ENCODE results near the gene CCDC9. TPM values are rescaled to one million over a fixed set of nuclear protein-coding genes. Genes with fewer than 3 reads are reported as not detected.
"Not testable (repeated sequence)": the region's sequence is repeated elsewhere in the genome, so short reads cannot be mapped to it uniquely, and the experiment has no call there.

The CCDC9 gene
- total RNA-seq, 1 donor from 2014 or later: 36.9 TPM

- intact Hi-C loops (cut with micrococcal nuclease): loop anchor here (10.0 kb wide), 1 partner anchor 1376 kb away; the partner anchor contains the start of gene DBP
Measured at GRCh38 chr19:47258434-47258833, 2.1 kb downstream of the CCDC9 start.

- intact Hi-C loops (cut with micrococcal nuclease): loop anchor here (10.0 kb wide), 1 partner anchor 1376 kb away; the partner anchor contains the start of gene DBP
Measured at GRCh38 chr19:47258895-47259555, 2.7 kb downstream of the CCDC9 start.

GRCh38 chr19:47260476-47260875 is 4.2 kb downstream of the CCDC9 start:
- intact Hi-C loops (cut with micrococcal nuclease): no loop called here

DNA sequence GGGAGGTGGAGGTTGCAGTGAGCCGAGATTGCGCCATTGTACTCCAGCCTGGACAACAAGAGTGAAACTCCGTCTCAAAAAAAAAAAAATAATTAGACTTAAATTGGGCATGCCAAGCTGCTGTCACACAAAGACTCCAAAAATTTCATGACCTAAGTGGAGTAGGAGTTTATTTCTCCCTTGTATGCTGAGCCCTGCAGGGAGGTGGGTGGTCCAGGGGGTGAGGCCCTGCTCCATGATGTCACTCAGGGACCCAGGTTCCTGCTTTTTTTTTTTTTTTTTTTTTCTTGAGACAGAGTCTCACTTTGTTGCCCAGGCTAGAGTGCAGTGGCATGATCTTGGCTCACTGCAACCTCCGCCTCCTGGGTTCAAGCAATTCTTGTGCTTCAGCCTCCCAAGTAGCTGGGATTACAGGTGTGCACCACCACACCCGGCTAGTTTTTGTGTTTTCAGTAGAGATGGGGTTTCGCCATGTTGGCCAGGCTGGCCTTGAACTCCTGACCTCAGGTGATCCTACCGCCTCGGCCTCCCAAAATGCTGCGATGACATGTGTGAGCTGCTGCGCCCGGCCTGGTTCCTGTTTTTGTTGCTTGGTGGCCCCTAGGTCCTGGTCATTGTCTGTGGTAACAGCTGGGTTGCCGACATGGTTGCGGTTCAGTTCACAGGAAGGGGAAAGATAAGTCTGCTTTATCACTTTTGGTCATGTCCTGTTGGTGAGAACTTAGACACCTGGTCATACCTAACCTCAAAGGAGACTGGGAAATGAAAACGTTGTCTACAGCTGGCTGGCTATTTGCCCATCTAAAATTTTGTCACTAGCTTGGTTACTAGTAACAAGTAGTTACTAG is 5.8 kb downstream of the CCDC9 start:
- intact Hi-C loops (cut with micrococcal nuclease): not testable (repeated sequence)

GRCh38 chr19:47264629-47265028 is 8.3 kb downstream of the CCDC9 start:
- intact Hi-C loops (cut with micrococcal nuclease): no loop called here

GRCh38 chr19:47266401-47266941 is 10.1 kb downstream of the CCDC9 start:
- intact Hi-C loops (cut with micrococcal nuclease): no loop called here

DNA sequence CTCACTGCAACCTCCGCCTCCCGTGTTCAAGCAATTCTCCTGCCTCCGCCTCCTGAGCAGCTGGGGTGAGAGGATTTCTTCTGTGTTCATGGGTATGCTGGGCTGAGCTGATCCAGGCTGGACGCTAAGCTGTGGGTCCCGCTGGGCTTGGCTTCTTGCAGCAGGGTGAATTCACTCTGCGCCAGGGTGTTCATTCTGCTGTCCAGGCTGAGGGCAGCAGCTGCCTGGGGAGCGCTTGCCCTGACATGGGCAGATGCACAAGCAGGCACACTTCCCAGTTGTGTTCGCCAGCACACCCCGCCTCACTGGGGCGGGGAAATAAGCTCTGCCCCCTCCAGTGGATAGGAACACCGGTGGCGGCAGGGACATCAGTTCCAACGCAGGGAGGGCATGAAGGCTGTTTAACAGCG is 11.0 kb downstream of the CCDC9 start:
- intact Hi-C loops (cut with micrococcal nuclease): no loop called here

DNA sequence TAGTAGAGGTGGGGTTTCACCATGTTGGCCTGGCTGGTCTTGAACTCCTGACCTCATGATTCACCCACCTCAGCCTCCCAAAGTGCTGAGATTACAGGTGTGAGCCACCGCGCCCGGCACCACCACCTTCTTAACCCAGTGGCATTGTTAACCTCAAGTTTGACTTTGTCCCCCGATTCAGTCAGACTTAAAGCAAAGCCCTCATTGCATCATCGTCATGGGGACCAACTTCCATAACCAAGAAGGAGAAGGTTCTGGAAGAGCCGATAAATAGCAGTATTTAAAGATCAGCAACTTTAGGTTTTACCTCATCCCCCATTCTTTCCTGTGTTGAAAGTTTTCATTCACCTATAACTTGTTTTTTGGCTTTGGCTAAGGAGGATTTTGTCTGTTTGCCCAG is 11.7 kb downstream of the CCDC9 start:
- intact Hi-C loops (cut with micrococcal nuclease): no loop called here

DNA sequence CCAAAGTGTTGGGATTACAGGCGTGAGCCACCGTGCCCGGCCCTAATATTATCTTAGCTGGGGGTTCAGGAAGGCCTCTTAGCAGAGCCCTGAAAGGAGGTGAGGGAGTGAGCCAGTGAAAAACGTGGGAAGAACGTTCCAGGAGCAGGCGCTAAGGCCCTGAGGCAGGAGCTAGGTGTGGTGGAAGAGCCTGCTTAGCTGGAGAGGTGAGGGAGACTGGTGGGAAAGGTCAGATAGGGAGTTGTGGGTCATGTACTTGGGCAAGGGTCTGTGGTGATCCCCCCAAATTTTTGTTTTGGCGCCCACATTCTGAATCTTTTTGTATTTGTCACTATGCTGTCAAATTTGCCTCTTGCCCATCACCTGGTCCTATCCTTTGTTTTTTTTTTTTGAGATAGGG is 13.3 kb downstream of the CCDC9 start:
- intact Hi-C loops (cut with micrococcal nuclease): no loop called here

GRCh38 chr19:47270408-47270807 is 14.1 kb downstream of the CCDC9 start:
- intact Hi-C loops (cut with micrococcal nuclease): loop anchor here (5.0 to 10.0 kb wide), 3 partner anchors 1222 to 1844 kb away; partner anchors contain the start of genes C19orf73, LIN7B, PPFIA3 and PPM1N

DNA sequence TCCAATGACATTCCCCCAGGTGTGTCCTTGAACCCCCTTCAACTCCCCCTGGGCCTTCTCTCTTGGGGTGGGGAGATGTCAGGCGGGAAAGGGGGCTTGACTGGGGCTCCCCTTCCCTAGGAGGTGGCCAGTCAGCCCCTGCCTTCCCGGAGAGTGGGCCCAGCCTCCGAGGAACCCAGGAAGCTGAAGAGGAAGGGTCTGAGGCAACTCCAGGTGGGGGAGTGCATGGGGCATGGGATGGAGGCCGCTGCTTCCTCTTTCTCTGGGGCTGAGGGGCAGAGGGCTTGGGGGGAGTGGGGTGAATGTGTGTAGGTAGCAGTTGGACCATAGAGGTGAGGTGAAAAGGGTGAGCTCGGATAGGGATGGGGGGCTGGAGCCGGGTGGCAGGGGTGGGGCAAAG is 15.6 kb downstream of the CCDC9 start:
- intact Hi-C loops (cut with micrococcal nuclease): loop anchor here (5.0 to 10.0 kb wide), 3 partner anchors 1220 to 1843 kb away; partner anchors contain the start of genes C19orf73, LIN7B, PPFIA3 and PPM1N

GRCh38 chr19:47272448-47273312 is 16.4 kb downstream of the CCDC9 start:
- intact Hi-C loops (cut with micrococcal nuclease): loop anchor here (1.0 to 10.0 kb wide), 4 partner anchors 611 to 1842 kb away; partner anchors contain the start of genes C19orf73, DACT3, LIN7B and PPFIA3

GRCh38 chr19:47273313-47274070 is 17.2 kb downstream of the CCDC9 start:
- intact Hi-C loops (cut with micrococcal nuclease): loop anchor here (1.0 to 10.0 kb wide), 18 partner anchors 16 to 1841 kb away; partner anchors contain the start of genes ARHGAP35, BICRA, C19orf73 and DACT3

- intact Hi-C loops (cut with micrococcal nuclease): loop anchor here (1.0 to 10.0 kb wide), 17 partner anchors 17 to 1841 kb away; partner anchors contain the start of genes ARHGAP35, BICRA, C19orf73 and DHX34
Measured at GRCh38 chr19:47274071-47274890, 18.0 kb downstream of the CCDC9 start, which contains the start of gene INAFM1. Gene INAFM1 (plus strand): TSS chr19:47274885. CDS start chr19:47274920, 35 bp downstream.

- intact Hi-C loops (cut with micrococcal nuclease): loop anchor here (1.0 to 10.0 kb wide), 17 partner anchors 18 to 1840 kb away; partner anchors contain the start of genes ARHGAP35, BICRA, C19orf73 and DHX34
Measured at GRCh38 chr19:47274891-47275761, 18.8 kb downstream of the CCDC9 start.

DNA sequence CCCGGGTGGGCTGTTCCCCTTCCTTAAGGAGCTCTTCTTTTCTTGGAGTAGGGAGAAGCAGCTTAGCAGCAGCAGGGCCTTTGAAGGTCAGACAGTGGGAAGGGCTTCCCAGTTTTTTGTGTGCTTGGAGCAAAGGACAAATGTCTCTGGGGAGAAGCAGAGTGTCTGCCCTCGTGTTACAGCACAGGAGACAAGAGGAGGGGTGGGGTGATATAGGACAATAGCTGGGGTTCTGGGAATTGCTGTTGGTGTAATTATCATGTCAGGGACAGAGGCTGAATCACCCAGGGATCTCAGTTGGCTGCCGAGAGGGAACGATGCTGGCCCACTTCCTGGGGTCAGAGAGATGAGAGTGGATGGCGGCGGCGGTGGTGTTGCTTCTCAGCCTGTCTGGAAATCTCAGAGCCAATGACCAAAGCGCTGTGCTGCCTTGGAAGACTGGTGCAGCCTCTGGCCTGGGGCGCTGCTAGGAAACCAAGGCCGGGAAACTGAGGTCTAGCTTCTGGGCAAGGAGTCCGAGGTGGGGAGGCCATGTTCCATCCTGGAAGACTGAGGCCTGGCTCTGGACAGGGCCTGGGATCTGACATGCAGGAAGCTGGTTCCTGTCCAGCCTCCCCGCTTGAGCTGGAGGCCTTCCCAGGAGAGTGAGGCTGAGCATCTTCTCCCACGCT is 19.6 kb downstream of the CCDC9 start:
- intact Hi-C loops (cut with micrococcal nuclease): loop anchor here (2.0 to 10.0 kb wide), 3 partner anchors 333 to 1839 kb away; partner anchors contain the start of genes BICRA, C19orf73, LIN7B and PPFIA3

DNA sequence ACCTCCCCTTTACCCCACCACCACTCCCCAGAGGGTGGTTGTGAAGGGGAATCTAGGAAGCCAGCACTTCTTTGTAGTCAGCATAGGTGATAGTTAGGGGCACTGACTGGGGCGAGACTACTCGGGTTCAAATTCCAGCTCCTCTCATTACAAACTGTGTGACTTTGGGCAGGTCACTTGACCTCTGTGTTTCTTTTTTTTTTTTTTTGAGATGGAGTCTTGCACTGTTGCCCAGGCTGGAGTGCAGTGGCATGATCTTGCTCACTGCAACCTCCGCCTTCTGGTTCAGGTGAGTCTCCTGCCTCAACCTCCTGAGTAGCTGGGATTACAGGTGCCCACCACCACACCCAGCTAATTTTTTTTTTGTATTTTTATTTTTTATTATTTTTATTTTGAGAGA is 20.2 kb downstream of the CCDC9 start:
- intact Hi-C loops (cut with micrococcal nuclease): loop anchor here (10.0 kb wide), 1 partner anchor 1838 kb away; the partner anchor contains the start of genes C19orf73, LIN7B and PPFIA3
